ENCODE results near the gene SCO2. TPM values are rescaled to one million over a fixed set of nuclear protein-coding genes. Genes with fewer than 3 reads are reported as not detected.

Gene SCO2
- total and polyA plus RNA-seq, 9 of the 15 experiments (the other 6 are each of a cell fraction or from before 2014, with no cell fraction given), result 0.34 to 4.0 (median 1.1) TPM; not detected in 3

DNA sequence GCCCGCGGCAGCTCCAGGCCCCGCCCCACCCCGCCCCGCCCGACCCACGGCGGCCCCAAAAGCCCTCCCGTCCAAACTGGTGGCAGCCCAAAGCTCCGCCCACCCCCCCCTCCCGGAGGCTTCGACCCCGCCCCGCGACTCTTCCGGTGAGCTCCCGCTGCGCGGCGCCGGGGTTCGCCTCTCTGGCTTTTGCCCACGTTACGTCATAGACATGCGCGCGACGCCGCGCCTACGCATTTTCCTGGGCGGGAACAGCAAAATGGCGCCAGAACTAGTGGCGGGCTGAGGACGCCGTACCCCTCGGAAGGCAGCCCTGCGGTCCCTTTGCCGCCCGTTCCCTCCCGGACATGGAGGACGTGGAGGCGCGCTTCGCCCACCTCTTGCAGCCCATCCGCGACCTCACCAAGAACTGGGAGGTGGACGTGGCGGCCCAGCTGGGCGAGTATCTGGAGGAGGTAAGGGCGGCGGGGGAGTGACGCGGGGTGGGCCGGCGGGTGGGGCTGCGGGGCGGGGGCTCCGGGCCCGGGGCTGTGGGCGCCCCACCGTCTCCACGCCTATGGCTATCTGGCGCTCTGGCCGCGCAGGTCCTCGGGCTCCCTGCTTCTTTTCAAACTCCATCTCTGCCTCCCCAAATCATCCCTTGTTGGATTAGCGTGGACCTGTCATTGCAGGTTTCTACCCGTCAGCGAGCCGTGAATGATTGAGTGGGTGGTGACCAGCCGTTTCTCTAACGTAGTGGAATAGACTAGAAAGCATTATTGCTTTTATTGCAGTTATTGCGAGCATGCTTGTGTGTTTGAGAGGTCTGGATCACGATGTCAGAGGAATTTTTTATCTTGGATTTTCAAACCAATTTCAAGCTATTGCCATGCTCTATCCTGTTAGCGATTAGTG is 17.2 kb downstream of the SCO2 start, which contains the start of gene NCAPH2 (continued):
- TF ChIP-seq, protein P1, sequence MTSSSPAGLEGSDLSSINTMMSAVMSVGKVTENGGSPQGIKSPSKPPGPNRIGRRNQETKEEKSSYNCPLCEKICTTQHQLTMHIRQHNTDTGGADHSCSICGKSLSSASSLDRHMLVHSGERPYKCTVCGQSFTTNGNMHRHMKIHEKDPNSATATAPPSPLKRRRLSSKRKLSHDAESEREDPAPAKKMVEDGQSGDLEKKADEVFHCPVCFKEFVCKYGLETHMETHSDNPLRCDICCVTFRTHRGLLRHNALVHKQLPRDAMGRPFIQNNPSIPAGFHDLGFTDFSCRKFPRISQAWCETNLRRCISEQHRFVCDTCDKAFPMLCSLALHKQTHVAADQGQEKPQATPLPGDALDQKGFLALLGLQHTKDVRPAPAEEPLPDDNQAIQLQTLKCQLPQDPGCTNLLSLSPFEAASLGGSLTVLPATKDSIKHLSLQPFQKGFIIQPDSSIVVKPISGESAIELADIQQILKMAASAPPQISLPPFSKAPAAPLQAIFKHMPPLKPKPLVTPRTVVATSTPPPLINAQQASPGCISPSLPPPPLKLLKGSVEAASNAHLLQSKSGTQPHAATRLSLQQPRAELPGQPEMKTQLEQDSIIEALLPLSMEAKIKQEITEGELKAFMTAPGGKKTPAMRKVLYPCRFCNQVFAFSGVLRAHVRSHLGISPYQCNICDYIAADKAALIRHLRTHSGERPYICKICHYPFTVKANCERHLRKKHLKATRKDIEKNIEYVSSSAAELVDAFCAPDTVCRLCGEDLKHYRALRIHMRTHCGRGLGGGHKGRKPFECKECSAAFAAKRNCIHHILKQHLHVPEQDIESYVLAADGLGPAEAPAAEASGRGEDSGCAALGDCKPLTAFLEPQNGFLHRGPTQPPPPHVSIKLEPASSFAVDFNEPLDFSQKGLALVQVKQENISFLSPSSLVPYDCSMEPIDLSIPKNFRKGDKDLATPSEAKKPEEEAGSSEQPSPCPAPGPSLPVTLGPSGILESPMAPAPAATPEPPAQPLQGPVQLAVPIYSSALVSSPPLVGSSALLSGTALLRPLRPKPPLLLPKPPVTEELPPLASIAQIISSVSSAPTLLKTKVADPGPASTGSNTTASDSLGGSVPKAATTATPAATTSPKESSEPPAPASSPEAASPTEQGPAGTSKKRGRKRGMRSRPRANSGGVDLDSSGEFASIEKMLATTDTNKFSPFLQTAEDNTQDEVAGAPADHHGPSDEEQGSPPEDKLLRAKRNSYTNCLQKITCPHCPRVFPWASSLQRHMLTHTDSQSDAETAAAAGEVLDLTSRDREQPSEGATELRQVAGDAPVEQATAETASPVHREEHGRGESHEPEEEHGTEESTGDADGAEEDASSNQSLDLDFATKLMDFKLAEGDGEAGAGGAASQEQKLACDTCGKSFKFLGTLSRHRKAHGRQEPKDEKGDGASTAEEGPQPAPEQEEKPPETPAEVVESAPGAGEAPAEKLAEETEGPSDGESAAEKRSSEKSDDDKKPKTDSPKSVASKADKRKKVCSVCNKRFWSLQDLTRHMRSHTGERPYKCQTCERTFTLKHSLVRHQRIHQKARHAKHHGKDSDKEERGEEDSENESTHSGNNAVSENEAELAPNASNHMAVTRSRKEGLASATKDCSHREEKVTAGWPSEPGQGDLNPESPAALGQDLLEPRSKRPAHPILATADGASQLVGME (CRISPR knock-in tag; IDR thresholded peaks at IDR 0.05), result no peak
- TF ChIP-seq, protein P2, sequence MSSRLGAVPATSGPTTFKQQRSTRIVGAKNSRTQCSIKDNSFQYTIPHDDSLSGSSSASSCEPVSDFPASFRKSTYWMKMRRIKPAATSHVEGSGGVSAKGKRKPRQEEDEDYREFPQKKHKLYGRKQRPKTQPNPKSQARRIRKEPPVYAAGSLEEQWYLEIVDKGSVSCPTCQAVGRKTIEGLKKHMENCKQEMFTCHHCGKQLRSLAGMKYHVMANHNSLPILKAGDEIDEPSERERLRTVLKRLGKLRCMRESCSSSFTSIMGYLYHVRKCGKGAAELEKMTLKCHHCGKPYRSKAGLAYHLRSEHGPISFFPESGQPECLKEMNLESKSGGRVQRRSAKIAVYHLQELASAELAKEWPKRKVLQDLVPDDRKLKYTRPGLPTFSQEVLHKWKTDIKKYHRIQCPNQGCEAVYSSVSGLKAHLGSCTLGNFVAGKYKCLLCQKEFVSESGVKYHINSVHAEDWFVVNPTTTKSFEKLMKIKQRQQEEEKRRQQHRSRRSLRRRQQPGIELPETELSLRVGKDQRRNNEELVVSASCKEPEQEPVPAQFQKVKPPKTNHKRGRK (tag; IDR thresholded peaks at IDR 0.05), result no peak
- TF ChIP-seq PHB (CRISPR knock-in tag; IDR thresholded peaks at IDR 0.05), result no peak
- TF ChIP-seq ZNF174 (CRISPR knock-in tag; IDR thresholded peaks at IDR 0.05), result no peak
- no peak for TF ChIP-seq MAFF (IDR thresholded peaks at IDR 0.05; ENCODE audit: low read length)
- no peak for TF ChIP-seq ZNF561 (CRISPR knock-in tag; conservative IDR thresholded peaks at IDR 0.05)
- no peak for TF ChIP-seq PRMT5 (CRISPR knock-in tag; IDR thresholded peaks at IDR 0.05)
- TF ChIP-seq TEAD4 (IDR thresholded peaks at IDR 0.05; ENCODE audit: low read length), result no peak
- no peak for TF ChIP-seq TEAD4 (CRISPR knock-in tag; IDR thresholded peaks at IDR 0.05; ENCODE audit: borderline replicate concordance)
- TF ChIP-seq, protein P3, sequence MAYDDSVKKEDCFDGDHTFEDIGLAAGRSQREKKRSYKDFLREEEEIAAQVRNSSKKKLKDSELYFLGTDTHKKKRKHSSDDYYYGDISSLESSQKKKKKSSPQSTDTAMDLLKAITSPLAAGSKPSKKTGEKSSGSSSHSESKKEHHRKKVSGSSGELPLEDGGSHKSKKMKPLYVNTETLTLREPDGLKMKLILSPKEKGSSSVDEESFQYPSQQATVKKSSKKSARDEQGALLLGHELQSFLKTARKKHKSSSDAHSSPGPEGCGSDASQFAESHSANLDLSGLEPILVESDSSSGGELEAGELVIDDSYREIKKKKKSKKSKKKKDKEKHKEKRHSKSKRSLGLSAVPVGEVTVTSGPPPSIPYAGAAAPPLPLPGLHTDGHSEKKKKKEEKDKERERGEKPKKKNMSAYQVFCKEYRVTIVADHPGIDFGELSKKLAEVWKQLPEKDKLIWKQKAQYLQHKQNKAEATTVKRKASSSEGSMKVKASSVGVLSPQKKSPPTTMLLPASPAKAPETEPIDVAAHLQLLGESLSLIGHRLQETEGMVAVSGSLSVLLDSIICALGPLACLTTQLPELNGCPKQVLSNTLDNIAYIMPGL (CRISPR knock-in tag; IDR thresholded peaks at IDR 0.05), result no peak
- TF ChIP-seq BACH1 (tag; IDR thresholded peaks at IDR 0.05), result no peak
- peak; percentile 99 for TF ChIP-seq C11orf30 (IDR thresholded peaks at IDR 0.05; ENCODE audit: low read depth)
- TF ChIP-seq, protein P4, sequence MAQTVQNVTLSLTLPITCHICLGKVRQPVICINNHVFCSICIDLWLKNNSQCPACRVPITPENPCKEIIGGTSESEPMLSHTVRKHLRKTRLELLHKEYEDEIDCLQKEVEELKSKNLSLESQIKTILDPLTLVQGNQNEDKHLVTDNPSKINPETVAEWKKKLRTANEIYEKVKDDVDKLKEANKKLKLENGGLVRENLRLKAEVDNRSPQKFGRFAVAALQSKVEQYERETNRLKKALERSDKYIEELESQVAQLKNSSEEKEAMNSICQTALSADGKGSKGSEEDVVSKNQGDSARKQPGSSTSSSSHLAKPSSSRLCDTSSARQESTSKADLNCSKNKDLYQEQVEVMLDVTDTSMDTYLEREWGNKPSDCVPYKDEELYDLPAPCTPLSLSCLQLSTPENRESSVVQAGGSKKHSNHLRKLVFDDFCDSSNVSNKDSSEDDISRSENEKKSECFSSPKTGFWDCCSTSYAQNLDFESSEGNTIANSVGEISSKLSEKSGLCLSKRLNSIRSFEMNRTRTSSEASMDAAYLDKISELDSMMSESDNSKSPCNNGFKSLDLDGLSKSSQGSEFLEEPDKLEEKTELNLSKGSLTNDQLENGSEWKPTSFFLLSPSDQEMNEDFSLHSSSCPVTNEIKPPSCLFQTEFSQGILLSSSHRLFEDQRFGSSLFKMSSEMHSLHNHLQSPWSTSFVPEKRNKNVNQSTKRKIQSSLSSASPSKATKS (CRISPR knock-in tag; IDR thresholded peaks at IDR 0.05), result no peak
